Measurements from ENCODE around the gene SLC41A3.
"Not testable (repeated sequence)": the region's sequence is repeated elsewhere in the genome, so short reads cannot be mapped to it uniquely, and the experiment has no call there.

SLC41A3 gene

DNA sequence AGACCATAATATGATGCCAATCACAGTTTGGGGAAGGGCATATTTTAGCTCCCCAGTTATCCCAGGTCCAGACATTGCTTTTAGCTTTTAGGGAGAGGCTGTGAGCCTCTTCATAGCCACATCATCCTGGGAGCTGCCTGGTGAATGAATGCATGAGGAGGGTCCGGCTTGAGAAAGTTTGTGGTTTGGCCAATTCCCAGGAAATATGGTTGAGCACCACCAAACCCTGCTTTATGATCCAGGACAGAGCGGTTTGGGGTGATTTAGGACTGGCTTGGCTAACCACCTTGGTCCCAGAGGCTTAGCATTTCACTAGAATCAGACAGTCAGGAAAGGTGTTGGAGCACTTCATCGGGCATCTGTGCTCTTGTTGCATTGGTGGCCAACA lies 107.9 kb downstream of the SLC41A3 start:
- not testable (repeated sequence) for H3K4me3 ChIP-seq (ENCODE audit: low read length); DNase-seq (ENCODE audit: low read depth, low spot score)

DNA sequence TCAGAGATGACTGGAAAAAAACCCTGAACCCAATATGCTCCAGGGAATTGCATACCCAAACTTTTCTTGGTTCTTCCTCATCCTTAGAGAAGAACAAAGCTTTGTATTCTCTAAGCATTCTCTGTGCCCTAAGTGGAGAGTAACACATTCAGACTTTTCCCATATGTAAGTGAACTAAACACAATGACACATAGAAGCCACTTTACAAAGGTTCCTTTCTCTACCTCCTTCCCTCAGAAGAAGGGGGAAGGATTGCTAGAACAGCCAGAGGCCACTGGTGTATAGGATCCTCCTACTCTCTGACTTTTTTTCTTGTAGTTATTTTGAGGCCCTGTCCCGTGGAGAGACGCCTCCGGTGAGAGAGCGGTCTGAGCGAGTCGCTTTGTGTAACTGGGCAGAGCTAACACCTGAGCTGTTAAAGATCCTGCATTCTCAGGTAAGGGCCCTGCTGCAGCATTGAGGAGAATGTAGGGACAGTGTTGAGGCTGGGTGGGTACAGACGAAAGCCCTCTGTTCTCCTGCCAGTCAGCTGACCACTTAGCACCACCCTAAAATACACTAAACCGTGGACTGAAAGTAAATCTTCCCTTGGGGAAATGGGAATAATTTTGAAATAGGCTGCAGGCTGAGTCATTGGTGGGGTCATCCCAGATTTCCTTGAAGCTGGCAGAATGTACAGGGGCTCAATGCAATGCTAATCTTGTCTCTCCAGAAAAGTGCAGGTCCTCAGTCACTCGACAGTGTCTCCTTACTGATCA lies 108.5 kb downstream of the SLC41A3 start:
- DNase-seq (ENCODE audit: low read depth, low spot score) = not testable (repeated sequence)

GRCh38 chr3:125971997-125972944 lies 111.7 kb downstream of the SLC41A3 start:
- DNase-seq (ENCODE audit: low read depth, low spot score); H3K4me3 ChIP-seq (ENCODE audit: low read length): not testable (repeated sequence)

More for the DNA sequence above, 108.5 kb downstream of the SLC41A3 start:
- not testable (repeated sequence) for H3K4me3 ChIP-seq (ENCODE audit: low read length)

GRCh38 chr3:125968701-125969592 lies 115.0 kb downstream of the SLC41A3 start, which contains the start of gene ROPN1B:
TSS of gene ROPN1B (plus strand) at chr3:125969178. CDS start at chr3:125972055, 2,877 bp downstream.
- H3K4me3 ChIP-seq (ENCODE audit: low read length) = peak within 1 kb of the TSS; percentile 23
- not testable (repeated sequence) for DNase-seq (ENCODE audit: low read depth, low spot score)

DNA sequence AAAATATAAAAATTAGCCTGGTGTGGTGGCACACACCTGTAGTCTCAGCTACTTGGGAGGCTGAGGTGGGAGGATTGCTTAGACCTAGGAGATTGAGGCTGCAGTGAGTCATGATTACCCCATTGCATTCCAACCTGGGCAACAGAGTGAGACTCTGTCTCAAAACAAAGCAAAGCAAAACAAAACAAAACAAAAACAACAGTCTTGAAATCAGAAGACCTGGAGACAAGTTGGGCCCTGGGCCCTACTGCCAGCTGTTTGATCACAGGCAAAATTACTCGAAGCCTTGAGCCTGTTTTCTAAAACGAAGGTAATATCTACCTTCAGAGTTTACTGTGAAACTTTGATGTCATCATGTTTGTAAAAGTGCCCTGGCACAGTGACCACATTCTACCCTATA lies 115.8 kb downstream of the SLC41A3 start:
- not testable (repeated sequence) for DNase-seq (ENCODE audit: low read depth, low spot score); H3K4me3 ChIP-seq (ENCODE audit: low read length)

DNA sequence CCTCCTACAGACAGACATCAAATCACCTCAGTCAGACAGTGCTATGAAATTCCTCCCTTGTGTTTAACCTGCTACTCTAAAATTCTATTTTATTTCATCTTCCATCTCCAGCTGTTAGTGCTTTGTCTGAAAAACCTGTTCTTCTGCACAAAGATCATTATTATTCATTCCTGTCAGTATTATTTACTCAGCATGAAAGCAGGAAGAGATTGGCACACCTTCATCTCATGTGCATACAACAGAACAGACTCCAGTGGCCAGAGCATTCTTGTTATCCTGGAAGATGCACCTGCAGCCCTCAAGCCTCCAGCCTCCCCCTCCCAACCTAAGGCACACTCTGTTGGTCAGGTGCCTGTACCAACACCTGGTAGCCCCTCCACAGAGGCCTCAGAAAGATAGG lies 116.8 kb downstream of the SLC41A3 start:
- DNase-seq (ENCODE audit: low read depth, low spot score) = no peak

GRCh38 chr3:125965505-125965904 lies 118.4 kb downstream of the SLC41A3 start:
- DNase-seq (ENCODE audit: low read depth, low spot score) = no peak

More for the DNA sequence above, 116.8 kb downstream of the SLC41A3 start:
- H3K4me3 ChIP-seq (ENCODE audit: low read length) = no peak overlapping the region

GRCh38 chr3:125963834-125964233 lies 120.1 kb downstream of the SLC41A3 start:
- DNase-seq (ENCODE audit: low read depth, low spot score); H3K4me3 ChIP-seq (ENCODE audit: low read length): not testable (repeated sequence)

More at GRCh38 chr3:125965505-125965904, 118.4 kb downstream of the SLC41A3 start:
- no peak overlapping the region for H3K4me3 ChIP-seq (ENCODE audit: low read length)

GRCh38 chr3:125961289-125961589 lies 122.7 kb downstream of the SLC41A3 start:
- no peak for DNase-seq (ENCODE audit: low read depth, low spot score)
- H3K4me3 ChIP-seq (ENCODE audit: low read length) = no peak overlapping the region

- H3K4me3 ChIP-seq (ENCODE audit: low read length) = no peak overlapping the region
- DNase-seq (ENCODE audit: low read depth, low spot score) = no peak
Observed at GRCh38 chr3:125960456-125961288, 123.3 kb downstream of the SLC41A3 start.

DNA sequence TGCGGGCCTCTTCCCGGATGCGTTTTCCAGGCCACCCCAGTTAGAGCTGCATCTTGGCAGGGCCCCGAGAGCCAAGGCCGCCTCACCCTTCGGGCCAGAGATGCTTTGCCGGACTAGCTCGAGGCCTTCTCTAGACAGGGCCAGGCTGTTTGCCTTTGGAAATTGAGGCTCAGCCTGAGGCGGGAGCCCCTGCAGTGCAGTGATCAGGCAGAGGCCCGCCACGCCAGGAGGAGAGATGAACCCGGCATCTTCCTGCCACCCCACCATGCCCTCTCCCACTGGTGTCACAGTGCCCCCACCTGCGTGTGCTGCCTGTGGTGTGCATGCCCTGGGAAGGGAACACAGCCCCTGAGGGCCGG lies 123.9 kb downstream of the SLC41A3 start:
- no peak overlapping the region for H3K4me3 ChIP-seq (ENCODE audit: low read length)
- no peak for DNase-seq (ENCODE audit: low read depth, low spot score)

DNA sequence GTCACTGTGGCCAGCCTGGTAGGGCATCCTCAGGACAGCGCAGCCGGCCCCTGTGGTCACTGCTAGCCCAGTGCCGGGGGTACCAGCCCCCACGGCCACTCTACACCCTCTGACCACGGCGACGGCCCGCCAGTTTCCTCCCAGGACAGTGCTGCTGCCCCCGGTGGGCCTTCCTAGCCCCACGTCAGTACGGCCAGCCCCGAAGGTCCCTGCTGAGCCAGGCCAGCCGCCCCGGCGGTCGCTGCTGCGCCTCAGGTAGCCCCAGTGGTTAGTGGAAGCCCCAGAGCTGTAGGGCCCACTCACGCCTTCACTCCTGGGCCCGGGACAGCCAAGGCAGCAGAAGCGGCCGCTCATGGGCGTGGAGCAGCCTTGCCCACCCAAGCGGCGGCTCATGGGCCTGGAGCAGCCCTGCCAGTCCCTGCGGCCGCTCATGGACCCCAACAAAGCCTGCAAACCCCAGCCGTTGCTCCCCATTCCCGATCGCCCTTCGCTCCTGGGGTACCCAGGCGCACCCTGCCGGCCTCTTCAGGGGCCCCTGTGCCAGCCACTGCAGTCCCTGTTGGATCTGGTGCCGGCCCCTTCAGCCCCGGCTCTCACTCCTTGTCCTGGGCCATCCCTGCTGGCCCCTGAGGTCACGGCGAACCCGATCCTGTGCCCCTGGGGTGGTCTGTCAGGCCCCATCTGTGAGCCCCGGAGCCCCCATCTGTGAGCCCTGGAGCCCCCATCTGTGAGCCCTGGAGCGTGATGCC lies 124.4 kb downstream of the SLC41A3 start:
- DNase-seq (ENCODE audit: low read depth, low spot score) = no peak
- no peak overlapping the region for H3K4me3 ChIP-seq (ENCODE audit: low read length)

DNA sequence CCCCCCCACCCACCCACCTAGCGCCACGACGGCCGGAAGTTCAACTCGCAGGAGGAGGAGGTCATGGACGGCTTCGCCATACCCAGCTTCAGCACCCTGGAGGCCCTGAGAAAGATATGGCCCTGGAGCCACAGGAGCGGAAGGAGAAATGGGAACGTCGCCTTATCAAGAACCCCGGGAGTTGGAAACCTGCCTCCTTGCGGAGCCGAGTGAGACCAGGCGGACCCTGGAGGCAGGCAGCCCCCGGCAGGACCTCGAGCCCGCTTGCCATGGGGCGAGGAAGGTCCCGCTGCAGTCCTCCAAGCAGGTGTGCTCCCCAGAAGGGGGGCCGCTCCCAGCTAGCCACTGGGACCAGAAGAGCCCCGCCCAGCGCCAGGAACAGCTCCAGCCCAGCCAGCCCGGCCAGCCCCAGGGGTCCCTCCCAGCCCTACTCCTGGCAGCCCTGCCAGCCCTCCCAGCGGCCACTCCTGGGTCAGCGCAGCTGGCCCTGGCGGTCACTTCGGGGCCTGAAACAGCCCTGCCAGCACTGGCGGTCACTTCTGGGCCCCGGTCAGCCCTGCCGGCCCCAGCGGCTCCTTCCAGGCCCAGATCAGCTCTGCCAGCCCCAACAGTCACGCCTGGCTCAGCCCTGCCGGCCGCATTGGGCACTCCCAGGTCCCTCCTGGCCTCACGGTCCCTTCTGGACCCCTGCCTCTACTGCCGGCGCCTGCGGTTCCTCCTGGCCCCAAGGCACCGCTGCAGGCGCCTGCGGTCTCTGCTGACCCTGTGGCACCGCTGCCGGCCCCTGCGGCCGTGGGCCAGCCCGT lies 125.2 kb downstream of the SLC41A3 start:
- no peak overlapping the region for H3K4me3 ChIP-seq (ENCODE audit: low read length)
- DNase-seq (ENCODE audit: low read depth, low spot score) = no peak

DNA sequence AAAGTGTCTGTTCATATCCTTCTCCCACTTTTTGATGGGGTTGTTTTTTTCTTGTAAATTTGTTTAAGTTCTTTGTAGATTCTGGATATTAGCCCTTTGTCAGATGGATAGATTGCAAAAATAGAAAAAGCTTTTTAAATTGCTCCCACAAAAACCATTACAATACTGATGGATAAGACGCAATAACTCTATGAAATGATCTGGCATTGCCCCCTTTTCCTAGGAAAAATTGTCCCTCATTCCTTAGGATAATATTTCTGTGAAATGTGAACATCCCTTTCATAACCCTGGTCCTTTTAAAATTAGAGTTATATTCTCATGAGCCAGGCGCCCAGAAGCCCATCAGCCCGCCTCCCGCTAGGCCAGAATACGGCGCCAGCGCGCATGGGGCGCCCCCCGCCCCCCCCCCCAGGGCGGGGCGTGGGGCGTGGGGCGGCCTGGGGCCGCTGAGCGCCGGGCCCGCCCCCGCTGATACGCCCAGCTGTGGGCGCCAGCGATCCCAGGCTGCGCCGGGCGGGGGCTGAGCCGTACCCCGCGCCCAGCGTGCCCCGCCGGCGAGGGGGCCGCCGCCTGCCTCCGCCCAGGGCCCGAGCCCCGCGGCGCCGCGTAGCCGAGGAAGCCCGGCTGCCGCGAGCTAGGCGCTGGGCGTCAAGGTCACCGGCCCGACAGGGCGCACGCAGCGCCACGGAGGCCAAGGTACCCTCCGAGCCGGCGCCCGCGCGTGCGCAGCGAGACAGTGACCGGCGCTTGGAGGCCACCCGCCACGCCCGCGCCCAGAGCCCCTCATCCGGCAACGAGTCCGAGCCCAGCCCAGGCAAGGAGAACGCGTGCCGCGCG lies 126.0 kb downstream of the SLC41A3 start:
- no peak overlapping the region for H3K4me3 ChIP-seq (ENCODE audit: low read length)
- DNase-seq (ENCODE audit: low read depth, low spot score) = no peak

GRCh38 chr3:125957020-125957419 lies 126.9 kb downstream of the SLC41A3 start:
- not testable (repeated sequence) for DNase-seq (ENCODE audit: low read depth, low spot score); H3K4me3 ChIP-seq (ENCODE audit: low read length)

Data from Jurkat, Clone E6-1 (cell line).